K562 (cell line): ENCODE measurements around the gene HCN3. TPM values are rescaled to one million over a fixed set of nuclear protein-coding genes. Genes with fewer than 3 reads are reported as not detected.

ENCODE experiments used
- CHCHD3 ChIP-seq: fragments of 250-450 bp; sonication (Bioruptor Pico); IDR thresholded peaks from 2 replicates; pipeline ENCODE4 v2.1.2; 2022; ENCODE audit warnings: mild to moderate bottlenecking
- GABPB1 ChIP-seq: sonication (generic); formaldehyde crosslinking; IDR thresholded peaks from 2 replicates; pipeline ENCODE4 v1.8.0; 2022; ENCODE audit warnings: mild to moderate bottlenecking, missing genetic modification reagents
- HNRNPUL1 ChIP-seq: fragments of 200-400 bp; formaldehyde crosslinking; IDR thresholded peaks from 2 replicates; pipeline ENCODE4 v1.6.1; 2017; ENCODE audit warnings: low read length
- SMAD3 ChIP-seq: fragments of 450-650 bp; formaldehyde crosslinking; conservative IDR thresholded peaks from 2 replicates; pipeline ENCODE4 v1.4.0; 2020; ENCODE audit warnings: mild to moderate bottlenecking
- TCF3 ChIP-seq: sonication (generic); formaldehyde crosslinking; IDR thresholded peaks from 2 replicates; pipeline ENCODE4 v1.4.0; 2020; ENCODE audit warnings: mild to moderate bottlenecking, missing genetic modification reagents
- TCF7L2 ChIP-seq: fragments of 150-350 bp; IDR thresholded peaks from 2 replicates; pipeline ENCODE4 v1.6.1; 2016; ENCODE audit warnings: low read depth, mild to moderate bottlenecking, low read length, moderate library complexity
- TSC22D4 ChIP-seq: fragments of 450-650 bp; IDR thresholded peaks from 2 replicates; pipeline ENCODE4 v1.6.1; 2016; ENCODE audit warnings: missing genetic modification characterization, missing biosample characterization, control low read depth
- U2AF2 ChIP-seq: fragments of 200-400 bp; formaldehyde crosslinking; optimal IDR thresholded peaks from 2 replicates; pipeline ENCODE3; 2017; ENCODE audit warnings: low read depth, mild to moderate bottlenecking, low read length
- ZNF140 ChIP-seq: fragments of 250-450 bp; sonication (Bioruptor Pico); IDR thresholded peaks from 2 replicates; pipeline ENCODE4 v1.8.0; 2021; ENCODE audit warnings: moderate library complexity, mild to moderate bottlenecking, inconsistent platforms
- ZNF282 ChIP-seq: sonication (generic); formaldehyde crosslinking; IDR thresholded peaks from 2 replicates; pipeline ENCODE4 v1.8.1; 2023; ENCODE audit warnings: missing genetic modification reagents
- polyA plus RNA-seq, 8 experiments: library from polyadenylated mRNA; depleted of rRNA in 4 of 8; stranded (reverse) in 5 of 8; unstranded in 3 of 8; fragments of >200 nt; fragmentation: Nextera tagmentation in 2 of 8; fragmentation: Illumina TruSeq in 1 of 8; extraction: Ambion mirVana in 2 of 8; extraction: Trizol in 1 of 8; gene quantifications; 2 replicates each; pipeline versions ENCODE4 v1.2.1 to v1.2.3, GENCODE V29; 2011 to 2014; ENCODE audit warnings: inconsistent platforms in 1 of 8, missing spikeins in 1 of 8
- total RNA-seq, 7 experiments: library from RNA; depleted of rRNA in 6 of 7; stranded (reverse); fragments of >200 nt in 6 of 7; fragmentation: Illumina TruSeq in 2 of 7; extraction: Trizol in 2 of 7; gene quantifications; 2 replicates each; pipeline versions ENCODE4 v1.2.1 to v1.2.3, GENCODE V29; 2011 to 2021; ENCODE audit warnings: low replicate concordance in 1 of 7
- TF ChIP-seq, protein P1 (sequence below), 2 experiments: fragments of 450-650 bp; formaldehyde crosslinking in 1 of 2; IDR thresholded peaks; 2 replicates each; pipeline versions ENCODE4 v1.4.0 to v1.6.1; 2014 to 2020; ENCODE audit warnings: mild to moderate bottlenecking in 2 of 2, borderline replicate concordance in 1 of 2, low read depth in 1 of 2
- TF ChIP-seq, protein P2 (sequence below): fragments of 250-450 bp; sonication (Bioruptor Pico); IDR thresholded peaks from 2 replicates; pipeline ENCODE4 v1.8.0; 2021; ENCODE audit warnings: borderline replicate concordance, mild to moderate bottlenecking, moderate library complexity; ENCODE audit not compliant: poor library complexity, severe bottlenecking
- TF ChIP-seq, protein P3 (sequence below): IDR thresholded peaks from 3 replicates; pipeline ENCODE4 v1.6.1; 2011; ENCODE audit warnings: borderline replicate concordance, mild to moderate bottlenecking, moderate library complexity; ENCODE audit not compliant: insufficient read length; ENCODE audit errors: extremely low read depth
- TF ChIP-seq, protein P4 (sequence below): fragments of 450-650 bp; conservative IDR thresholded peaks from 2 replicates; pipeline ENCODE4 v1.6.1; 2016; ENCODE audit warnings: missing genetic modification characterization, low read depth, mild to moderate bottlenecking, missing compliant biosample characterization, moderate library complexity

Gene HCN3
- total and polyA plus RNA-seq, 9 of the 15 experiments (the other 6 are each of a cell fraction or from before 2014, with no cell fraction given), result 0.91 to 9.7 (median 3.9) TPM

- TF ChIP-seq, protein P1, sequence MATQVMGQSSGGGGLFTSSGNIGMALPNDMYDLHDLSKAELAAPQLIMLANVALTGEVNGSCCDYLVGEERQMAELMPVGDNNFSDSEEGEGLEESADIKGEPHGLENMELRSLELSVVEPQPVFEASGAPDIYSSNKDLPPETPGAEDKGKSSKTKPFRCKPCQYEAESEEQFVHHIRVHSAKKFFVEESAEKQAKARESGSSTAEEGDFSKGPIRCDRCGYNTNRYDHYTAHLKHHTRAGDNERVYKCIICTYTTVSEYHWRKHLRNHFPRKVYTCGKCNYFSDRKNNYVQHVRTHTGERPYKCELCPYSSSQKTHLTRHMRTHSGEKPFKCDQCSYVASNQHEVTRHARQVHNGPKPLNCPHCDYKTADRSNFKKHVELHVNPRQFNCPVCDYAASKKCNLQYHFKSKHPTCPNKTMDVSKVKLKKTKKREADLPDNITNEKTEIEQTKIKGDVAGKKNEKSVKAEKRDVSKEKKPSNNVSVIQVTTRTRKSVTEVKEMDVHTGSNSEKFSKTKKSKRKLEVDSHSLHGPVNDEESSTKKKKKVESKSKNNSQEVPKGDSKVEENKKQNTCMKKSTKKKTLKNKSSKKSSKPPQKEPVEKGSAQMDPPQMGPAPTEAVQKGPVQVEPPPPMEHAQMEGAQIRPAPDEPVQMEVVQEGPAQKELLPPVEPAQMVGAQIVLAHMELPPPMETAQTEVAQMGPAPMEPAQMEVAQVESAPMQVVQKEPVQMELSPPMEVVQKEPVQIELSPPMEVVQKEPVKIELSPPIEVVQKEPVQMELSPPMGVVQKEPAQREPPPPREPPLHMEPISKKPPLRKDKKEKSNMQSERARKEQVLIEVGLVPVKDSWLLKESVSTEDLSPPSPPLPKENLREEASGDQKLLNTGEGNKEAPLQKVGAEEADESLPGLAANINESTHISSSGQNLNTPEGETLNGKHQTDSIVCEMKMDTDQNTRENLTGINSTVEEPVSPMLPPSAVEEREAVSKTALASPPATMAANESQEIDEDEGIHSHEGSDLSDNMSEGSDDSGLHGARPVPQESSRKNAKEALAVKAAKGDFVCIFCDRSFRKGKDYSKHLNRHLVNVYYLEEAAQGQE (IDR thresholded peaks at IDR 0.05; ENCODE audit: borderline replicate concordance), result 0 out of 2 replicates have a peak, but pooled peaks have one; percentile 4
- TF ChIP-seq, protein P1 (CRISPR knock-in tag; IDR thresholded peaks at IDR 0.05; ENCODE audit: low read depth), result peak; percentile 84
- TF ChIP-seq, protein P2, sequence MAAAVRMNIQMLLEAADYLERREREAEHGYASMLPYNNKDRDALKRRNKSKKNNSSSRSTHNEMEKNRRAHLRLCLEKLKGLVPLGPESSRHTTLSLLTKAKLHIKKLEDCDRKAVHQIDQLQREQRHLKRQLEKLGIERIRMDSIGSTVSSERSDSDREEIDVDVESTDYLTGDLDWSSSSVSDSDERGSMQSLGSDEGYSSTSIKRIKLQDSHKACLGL, result peak; percentile 35
- TF ChIP-seq TCF7L2 (no peak), ZNF140 (CRISPR knock-in tag) (no peak), HNRNPUL1 (0 out of 2 replicates have a peak, but pooled peaks have one; percentile 63), SMAD3 (CRISPR knock-in tag) (peak; percentile 85; the same call in 1 of the 2 replicates), TSC22D4 (no peak), U2AF2 (no peak), ZNF282 (CRISPR knock-in tag) (no peak), CHCHD3 (CRISPR knock-in tag) (no peak), GABPB1 (CRISPR knock-in tag) (peak; percentile 87), TCF3 (CRISPR knock-in tag) (peak; percentile 58)
- TF ChIP-seq, protein P3, sequence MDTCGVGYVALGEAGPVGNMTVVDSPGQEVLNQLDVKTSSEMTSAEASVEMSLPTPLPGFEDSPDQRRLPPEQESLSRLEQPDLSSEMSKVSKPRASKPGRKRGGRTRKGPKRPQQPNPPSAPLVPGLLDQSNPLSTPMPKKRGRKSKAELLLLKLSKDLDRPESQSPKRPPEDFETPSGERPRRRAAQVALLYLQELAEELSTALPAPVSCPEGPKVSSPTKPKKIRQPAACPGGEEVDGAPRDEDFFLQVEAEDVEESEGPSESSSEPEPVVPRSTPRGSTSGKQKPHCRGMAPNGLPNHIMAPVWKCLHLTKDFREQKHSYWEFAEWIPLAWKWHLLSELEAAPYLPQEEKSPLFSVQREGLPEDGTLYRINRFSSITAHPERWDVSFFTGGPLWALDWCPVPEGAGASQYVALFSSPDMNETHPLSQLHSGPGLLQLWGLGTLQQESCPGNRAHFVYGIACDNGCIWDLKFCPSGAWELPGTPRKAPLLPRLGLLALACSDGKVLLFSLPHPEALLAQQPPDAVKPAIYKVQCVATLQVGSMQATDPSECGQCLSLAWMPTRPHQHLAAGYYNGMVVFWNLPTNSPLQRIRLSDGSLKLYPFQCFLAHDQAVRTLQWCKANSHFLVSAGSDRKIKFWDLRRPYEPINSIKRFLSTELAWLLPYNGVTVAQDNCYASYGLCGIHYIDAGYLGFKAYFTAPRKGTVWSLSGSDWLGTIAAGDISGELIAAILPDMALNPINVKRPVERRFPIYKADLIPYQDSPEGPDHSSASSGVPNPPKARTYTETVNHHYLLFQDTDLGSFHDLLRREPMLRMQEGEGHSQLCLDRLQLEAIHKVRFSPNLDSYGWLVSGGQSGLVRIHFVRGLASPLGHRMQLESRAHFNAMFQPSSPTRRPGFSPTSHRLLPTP, result peak; percentile 52
- TF ChIP-seq, protein P4, sequence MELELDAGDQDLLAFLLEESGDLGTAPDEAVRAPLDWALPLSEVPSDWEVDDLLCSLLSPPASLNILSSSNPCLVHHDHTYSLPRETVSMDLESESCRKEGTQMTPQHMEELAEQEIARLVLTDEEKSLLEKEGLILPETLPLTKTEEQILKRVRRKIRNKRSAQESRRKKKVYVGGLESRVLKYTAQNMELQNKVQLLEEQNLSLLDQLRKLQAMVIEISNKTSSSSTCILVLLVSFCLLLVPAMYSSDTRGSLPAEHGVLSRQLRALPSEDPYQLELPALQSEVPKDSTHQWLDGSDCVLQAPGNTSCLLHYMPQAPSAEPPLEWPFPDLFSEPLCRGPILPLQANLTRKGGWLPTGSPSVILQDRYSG (tag), result no peak
Measured at GRCh38 chr1:155244368-155245162, 32.7 kb upstream of the HCN3 start (continued).
